ENCODE results near the gene WNT5B.

The WNT5B gene

DNA sequence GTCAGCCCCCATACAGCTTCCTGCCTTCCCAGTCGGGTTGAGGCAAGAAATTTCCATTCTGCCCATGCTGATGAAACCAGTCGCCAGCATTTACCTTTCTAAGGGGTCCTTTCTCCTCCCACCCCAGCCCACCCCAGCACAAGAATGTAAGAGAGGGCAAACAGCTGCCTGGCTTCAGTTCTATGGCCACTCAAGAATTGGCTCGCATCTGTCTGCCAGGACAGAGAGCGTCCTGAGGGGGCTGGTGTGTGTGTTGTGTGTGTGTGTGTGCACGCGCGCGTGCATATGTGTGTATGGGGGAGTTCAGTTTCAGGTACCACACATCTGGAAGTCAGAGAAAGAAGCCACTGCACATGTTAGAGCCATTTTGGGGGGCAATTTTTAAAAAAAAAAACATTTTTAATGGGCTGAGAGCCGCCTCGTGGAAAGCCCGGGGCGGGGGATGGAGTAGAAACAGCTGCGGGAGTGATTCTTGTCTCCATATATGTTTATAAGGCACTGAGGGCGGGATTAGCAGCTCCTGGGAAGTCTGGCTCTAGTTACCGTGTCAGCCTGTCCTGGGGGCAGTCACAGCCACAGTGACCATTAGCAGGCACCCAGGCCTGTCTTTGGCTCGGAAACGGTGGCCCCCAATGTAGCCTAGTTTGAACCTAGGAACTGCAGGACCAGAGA lies at the start of gene WNT5B:
Gene WNT5B (plus strand): TSS at position 566 of the 672 bp plus-strand sequence. CDS start 2,124 bp downstream, outside the sequence.
- DNase-seq (ENCODE audit: low read depth): no peak

DNA sequence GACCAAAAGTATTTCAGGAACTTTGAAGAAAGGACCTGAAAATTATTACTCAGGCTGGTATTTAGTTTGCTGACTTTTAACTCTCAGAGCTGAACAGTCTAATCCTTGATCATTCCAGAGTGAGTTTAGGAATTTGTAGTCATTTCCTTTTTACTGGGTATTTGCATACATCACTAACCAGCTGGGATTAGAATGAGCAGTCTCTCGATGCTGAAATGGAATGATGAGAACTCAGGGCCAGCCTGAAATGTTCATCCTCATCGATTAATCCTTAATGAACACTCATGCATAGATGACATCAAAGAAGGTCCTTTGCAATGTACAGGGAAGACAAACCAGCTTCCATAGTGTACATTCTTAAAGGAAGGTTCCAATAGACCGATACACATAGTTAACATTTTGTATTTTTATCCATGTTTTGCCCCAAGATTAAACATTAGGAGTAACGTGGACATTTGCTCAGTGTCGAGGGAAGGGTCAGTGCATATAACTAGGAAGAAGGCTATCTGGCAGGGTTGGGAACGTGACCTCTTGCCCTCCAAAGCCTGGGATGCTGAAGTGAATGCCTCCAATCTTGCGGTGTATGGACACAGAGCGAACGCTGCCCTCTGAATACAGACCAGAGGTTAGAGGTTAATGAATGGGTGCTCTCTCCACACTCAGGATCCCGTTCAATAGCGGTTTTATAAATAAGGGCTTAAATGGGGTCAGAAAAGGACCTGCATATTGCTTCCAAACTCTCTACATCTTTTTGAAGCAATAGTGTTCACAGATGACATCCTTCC lies 49.2 kb upstream of the WNT5B start:
- no peak for DNase-seq (ENCODE audit: low read depth)

DNA sequence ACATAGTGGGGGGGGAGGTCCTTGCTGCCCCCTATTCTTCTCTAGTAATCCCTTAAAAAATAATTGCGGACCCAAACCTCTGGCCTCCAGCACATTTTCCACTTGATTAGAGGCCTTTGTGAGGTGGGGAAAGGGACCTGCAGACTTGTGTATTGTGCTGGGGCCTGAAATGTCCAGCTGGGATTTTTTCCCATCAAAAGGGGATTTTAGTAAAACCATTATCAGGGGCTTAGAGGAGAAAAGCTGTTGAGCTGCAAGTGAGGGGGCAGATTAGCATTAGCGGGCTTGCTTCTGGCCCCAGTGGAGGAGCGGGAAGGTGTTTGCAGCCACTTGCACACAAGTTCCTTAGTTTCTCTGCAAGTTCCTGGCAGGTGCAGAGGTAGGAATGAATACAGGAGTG lies 48.5 kb upstream of the WNT5B start:
- DNase-seq (ENCODE audit: low read depth): no peak

DNA sequence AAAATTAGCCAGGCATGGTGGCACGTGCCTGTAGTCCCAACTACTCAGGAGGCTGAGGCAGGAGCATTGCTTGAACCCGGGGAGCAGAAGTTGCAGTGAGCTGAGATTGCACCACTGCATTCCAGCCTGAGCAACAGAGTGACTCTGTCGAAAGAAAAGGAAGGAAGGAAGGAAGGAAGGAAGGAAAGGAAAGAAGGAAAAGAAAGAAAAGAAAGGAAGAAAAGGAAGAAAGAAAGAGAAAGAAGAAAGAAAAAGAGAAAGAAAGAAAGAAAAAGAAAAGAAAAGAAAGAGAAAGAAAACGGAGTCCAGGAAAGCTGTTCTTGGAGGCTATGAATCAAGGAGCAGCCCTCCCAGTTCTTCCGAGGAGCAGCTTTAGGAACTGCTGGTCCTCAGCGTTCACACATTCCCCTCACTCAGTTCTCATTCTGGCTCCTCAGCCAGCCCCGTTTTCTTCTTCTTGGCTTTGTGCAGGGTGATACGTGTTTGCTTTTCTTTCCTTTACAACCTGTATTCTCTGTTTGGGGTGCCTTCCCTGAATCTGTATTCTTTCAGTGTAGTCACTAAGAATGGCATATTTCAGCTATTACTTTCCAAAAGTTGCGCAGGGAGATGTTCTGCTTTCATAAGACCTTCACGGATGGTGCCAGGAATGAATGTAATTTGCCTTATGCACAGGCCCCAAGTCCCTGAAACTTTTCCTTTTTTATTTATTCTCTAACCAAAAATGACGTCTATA lies 46.9 kb upstream of the WNT5B start:
- DNase-seq (ENCODE audit: low read depth): no peak

DNA sequence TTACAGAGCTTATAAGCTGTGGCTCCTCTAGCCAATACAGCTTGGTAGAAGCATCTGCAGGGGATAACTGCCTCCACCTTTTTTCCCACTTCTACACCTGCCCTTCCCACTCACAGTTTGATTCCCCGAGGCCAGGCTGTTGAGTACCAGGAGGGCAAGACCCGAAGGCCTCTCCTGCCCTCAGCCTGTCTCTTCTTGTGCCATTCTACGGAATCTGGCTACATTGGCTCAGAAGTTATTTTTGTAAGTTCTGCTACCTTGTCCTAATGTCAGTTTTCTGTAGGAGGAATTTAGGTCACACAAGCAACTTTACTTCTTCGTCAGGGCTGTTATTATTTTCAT lies 46.4 kb upstream of the WNT5B start:
- DNase-seq (ENCODE audit: low read depth): no peak

DNA sequence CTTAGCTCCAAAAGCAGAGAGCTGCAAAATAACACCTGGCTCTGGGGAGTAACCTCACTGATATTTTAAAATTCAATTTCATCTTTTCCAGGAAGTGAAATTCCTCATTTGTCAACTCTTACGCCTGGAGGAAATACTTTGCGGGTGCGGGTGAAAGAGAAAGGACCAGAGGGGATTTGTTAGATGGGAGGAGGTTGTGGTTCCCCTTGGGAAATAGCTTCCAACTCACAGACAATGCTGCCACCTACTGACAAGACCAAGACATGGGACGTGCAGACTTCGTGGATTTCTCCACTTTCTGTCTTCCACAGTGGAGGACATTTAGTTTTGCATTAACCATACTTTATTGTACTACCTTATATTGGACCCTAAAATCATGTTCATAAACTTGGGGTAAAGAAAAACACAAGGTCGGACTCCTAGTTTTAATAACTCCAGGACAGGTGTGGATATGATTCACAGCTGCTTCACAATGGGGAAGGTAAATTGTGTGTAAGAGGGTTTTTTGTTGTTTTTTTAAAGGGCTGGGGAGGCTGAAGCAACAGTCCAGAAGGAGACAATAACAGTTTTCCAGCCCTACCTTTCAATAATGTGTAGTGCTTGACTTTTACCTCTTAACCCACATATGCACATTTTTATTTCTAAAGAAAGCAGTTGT lies 45.5 kb upstream of the WNT5B start:
- no peak for DNase-seq (ENCODE audit: low read depth)

DNA sequence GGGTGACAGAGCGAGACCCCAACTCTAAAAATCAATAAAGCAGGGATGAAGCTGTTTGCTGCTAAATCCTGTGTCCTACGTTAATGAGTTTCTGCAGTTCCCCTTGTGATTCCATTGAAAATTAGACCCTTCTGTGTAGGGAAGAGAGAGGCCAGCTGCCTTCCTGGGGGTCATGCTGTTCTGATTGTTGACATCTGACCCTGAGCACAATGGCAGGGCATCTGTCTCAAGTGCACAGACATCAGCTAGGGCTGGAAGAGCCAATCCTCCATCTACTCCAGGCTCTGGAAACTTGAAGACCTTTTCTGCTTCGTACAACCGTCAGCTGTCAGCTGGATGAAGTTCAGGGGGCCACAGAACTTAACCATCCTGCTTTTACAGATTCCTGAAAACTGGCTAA lies 44.7 kb upstream of the WNT5B start:
- DNase-seq (ENCODE audit: low read depth): no peak

DNA sequence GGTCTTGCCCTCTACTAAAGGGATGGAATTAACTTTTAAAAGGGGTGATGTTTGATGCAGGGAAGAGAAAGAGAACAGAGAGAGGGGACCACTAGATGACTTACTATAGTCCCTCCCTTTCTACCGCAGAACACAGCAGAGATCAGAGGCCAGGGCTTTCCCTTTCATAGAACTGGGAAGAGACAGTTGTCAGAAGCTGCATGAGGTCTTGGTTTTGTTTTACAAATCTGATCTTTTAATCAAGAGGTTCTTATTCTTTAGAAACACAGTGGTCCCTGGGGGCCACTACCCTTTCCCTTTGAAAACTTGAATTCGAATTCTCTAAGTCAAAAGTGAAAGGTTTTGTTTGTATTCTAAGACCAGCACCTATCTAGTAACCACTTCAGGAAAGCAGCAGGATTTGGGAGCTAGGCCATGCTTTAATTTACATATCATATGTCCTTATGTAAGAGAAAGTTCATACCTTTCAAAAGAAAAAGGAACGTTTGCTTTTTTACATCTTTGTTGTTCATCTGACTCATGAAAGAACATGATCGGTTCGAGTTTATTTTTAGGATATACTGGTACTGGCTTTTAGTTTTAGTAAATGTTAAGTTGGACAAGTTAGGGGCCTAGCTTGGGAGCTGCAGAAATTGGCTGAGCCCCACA lies 41.0 kb upstream of the WNT5B start:
- no peak for DNase-seq (ENCODE audit: low read depth)

DNA sequence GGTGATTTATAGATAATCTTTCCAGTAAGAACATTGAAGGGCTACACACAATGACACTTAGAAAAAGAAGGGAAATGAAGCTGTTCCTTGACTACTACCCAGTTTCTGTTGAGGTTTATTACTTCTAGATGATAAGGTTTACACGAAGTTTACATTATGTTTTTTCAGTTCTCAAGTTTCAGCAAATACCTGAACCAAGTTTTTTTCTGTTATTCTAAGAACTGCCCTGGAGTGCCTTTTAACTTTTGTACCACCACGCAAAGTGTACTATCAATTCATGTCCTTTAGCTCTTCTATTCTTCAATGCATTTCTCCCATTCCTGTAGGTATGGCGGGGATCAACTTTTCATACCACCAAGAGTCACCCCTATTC lies 40.5 kb upstream of the WNT5B start:
- DNase-seq (ENCODE audit: low read depth): no peak

DNA sequence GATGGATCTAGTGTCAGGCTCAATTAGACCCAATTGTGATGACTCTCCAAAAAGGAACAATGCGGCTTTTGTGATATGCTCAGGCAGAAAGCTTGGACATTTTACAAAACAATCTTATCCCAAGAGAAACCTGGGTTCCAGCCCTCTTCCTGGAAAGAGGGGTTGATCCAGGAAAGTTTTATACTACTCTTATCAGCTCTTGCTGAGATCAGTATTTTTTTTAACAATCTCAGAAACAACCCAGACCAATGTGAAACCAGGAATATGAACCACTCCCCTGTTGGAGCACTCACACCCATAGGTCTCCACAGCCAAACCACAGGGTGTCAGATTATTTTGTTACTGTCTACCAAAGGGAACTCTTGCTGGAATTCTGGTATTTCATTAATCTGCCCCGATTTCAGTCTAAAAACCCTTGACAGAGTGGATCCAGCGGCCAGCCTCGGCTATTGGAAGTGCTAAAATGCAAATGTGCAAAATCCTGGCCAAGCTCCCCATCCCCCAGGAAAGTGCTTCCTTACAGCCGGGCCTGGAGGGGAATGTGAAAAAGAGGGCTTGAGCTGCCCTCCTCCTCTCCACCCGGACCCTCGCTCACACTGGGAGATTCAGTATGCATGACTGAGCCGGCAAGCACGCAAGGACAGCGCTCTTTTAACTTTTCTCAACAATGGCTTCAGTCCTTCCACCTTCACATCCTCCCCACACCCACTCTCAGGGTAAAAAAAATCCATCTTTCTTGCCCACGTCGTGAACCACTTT lies 38.6 kb upstream of the WNT5B start:
- no peak for DNase-seq (ENCODE audit: low read depth)

DNA sequence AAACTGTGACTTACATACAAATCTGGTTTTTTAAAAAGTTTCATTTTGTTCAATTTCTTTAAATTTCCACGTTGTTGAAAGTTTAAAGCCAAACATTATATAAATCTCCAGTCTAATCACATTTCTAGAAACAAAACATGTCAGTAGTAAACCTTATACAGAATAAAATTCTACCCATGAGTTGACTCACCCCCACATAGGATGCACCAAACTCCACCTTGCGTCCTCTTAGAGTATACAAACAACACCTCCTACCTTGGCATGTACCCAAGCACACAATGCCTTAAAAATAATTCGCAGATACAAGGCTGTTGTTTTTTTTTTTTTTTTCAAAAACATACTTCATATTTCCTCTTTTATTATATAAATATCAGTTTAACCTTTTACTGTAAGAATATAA lies 38.0 kb upstream of the WNT5B start:
- DNase-seq (ENCODE audit: low read depth): no peak

DNA sequence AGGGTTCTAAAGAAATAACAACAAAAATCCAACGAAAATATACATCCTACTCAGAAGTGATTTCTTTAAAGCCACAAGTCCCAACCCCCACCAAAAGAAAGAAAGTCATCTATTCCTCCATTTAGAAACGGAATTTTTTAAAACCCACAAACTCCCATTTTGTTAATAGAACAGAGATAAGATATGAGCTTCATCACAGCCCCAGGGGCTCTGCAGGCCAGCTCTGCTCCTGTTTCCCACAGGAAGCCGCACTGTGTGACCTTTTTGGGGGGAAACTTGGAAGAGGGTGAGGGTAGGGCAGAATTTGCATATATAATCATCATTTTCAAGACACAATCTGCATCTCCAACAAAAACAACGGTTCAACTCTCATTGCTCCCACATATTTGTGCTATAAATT lies 37.5 kb upstream of the WNT5B start:
- DNase-seq (ENCODE audit: low read depth): no peak

DNA sequence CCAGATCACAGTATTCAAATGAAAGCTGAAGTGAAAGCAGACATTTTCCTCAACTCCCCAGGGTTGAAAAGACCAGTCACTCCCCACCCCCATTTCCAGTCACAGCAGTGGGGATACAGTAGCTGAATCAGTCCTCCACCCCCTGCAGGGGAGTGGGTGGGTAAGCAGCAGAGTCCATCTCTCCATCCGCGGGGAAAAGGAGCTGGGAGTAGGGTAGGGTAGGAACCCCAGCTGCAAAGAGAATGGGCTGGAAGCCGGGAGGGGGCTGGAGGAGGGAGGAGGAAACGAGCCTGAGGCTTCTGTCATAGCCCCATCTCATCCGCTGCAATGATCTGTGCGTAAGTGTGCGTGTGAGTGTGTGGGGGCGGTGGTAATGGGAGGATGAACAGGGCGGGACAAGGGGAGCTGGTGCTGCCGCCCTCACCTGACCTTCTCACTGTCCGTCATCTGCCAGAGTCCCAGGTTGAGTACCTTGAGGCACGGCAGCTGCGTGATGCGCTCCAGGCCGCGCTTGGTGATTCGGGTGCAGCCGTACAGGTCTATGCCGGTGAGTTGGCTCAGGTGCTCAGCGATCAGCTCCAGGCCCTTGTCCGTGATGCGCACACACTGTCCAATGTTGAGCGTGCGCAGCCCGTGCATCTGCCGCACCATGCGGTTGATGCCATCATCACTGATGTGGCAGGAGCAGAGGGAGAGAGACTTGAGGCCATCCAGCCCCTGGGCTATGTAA lies 36.4 kb upstream of the WNT5B start:
- DNase-seq (ENCODE audit: low read depth): no peak

DNA sequence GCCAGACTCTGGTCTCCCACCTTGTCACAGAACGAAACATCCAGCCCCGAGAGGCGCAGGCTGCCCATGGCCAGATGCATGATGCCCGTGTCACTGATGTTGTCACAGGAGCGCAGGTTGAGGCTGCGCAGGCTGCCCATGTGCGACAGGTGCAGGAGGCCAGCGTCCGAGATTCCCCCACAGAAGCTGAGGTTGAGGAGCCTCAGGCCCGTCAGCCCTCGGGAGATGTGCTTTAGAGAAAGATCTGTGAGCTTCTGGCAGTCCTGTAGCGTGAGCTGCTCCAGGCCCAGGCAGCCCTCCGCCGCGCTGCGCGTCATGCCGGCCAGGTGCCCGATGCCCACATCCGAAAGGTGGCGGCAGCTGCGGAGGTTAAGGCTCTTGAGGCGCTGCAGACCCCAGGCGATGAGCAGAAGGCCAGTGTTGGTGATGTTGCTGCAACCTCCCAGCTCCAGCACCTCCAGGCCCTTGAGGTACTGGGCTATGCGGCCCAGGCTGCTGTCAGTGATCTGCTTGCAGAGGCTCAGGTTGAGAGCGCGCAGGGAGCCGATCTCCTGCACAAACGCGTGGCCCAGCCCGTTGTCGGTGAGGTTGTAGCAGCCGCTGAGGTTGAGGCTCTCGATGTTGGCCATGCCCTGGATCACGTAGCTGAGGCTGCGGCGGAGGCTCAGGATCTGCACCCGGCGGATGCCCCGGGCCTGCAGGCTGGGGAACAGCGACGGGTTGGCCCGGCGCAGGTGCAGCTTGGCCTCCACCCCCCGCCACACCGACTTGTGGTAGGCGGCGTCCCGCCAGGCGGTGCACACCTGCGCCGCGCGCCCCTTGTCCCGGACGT lies 35.6 kb upstream of the WNT5B start:
- no peak for DNase-seq (ENCODE audit: low read depth)

DNA sequence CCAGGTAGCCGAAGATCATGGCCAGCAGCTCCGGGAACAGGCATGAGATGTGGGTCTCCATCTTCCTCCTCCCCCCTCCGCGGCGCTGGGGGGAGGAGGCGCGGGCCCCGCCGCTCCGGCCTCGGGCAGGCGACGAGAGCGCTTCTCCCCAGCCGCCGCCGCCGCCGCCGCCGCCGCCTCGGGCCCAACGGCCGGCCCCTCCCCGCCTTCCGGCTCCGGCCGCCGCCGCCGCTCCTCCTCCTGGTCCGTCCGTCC lies 35.1 kb upstream of the WNT5B start:
- no peak for DNase-seq (ENCODE audit: low read depth)

DNA sequence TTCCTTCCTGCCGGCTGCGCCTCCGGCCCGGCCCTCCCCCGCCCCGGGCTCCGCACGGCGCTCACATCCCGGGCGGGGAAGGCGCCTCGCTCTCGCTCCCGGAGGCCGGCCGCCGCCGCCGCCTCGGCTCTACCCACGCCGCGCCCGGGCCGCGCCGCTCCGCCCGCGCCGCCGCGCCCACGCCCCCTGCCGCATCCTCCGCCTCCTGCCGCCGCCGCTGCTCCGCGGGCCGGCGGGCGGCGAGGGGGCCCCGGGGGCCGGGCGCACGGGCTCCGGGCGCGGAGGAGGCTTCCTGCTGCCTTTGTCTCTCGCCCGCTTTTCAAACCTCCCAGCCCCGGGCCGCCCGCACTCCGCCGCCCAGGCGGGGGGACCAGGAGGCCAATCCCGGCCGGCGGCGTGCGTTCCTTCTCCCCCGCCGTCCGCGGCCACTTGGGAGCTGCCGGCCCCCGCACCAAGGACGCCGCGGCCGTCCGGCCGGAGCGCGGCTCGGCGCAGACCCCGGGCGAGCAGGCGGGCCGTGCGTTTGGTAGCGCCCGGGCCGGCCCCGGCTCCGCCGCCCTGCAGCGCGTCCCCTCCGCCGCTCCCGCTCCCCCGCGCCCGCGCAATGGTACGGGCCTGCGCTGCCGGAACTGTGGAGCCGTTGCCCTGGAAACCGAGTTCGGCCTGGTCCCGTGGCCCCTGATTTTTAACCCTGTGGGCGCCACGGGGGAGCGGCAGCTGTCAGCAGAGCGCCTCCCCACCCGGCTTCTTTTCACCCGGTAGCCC lies 34.6 kb upstream of the WNT5B start, which contains the start of gene FBXL14:
Gene FBXL14 (minus strand): TSS at position 321 of the 765 bp plus-strand sequence. CDS start 515 bp downstream, outside the sequence.
- DNase-seq (ENCODE audit: low read depth): no peak

DNA sequence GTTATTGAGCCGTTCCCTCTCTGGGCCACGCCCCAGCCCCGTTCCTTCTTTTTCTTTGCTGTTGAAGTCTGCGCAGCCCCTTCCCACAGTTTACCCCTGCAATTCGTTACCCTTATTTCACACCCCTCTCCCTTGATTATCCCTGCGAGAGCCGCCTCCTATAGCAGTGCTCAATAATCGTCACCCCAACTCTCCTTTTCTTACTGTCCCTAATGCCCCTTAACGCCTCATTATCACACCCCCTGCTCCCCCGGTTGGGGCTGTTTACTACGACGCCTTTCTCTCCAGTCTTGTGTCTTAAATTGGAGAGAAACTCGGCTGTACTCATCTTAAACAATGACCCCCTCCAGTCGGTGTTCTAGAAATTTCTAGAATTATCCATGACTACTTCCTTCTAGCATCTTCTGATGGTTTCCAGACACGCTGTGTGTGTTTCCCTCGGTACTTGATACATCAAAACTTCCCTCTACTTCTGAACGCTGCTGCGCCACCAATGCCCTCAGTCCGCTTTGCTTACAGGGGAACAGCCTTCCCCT lies 33.9 kb upstream of the WNT5B start:
- no peak for DNase-seq (ENCODE audit: low read depth)

DNA sequence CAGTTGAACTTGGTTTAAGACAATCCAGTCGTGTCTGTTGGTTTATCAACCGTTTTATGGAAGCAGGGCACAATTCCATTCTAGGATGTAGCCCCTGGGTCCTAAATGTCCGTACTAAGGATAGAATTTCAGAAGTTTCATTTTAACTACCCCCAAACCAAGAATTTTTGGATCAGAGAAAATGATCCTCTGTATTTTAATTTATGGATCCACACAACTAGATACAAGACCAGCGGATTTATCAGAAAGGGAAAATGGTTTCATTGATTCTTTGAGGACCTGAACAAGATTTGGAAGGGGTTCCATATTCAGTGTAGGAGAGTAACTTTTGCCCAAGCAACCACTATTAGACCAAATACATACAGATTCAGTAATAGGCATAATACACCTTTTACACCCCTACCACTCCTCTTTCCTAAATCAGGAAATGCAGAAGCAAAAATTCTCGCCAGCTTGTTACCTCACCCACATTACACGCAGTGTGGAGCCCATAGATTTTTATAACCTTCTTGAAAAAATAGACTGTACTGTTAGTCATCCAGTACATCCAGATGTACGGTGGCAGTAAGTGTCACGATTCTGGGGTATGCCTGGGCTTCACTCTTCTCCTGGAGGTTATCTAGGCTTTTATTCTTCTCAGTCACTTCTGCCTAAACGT lies 33.2 kb upstream of the WNT5B start:
- DNase-seq (ENCODE audit: low read depth): no peak

Data from GM04504 (cell line).